C4-2B (cell line): ENCODE results near the gene LAMA5.

Experiments used
- H3K27ac ChIP-seq: fragments of 450-650 bp; 2 replicates; pipeline ENCODE4 v1.5.1; 2017
- CTCF ChIP-seq: fragments of 450-650 bp; conservative IDR thresholded peaks from 2 replicates; pipeline ENCODE4 v1.5.1; 2017; ENCODE audit warnings: mild to moderate bottlenecking
- ZFX ChIP-seq: fragments of 450-650 bp; IDR thresholded peaks from 2 replicates; pipeline ENCODE4 v1.6.1; 2017

LAMA5 gene

GRCh38 chr20:62333820-62334595, 33.1 kb downstream of the LAMA5 start:
- H3K27ac ChIP-seq = no peak overlapping the region
- TF ChIP-seq ZFX (no peak), CTCF (no peak)

GRCh38 chr20:62332989-62333819, 33.9 kb downstream of the LAMA5 start:
- TF ChIP-seq ZFX (no peak), CTCF (no peak)
- H3K27ac ChIP-seq = no peak overlapping the region

GRCh38 chr20:62332421-62332820, 34.7 kb downstream of the LAMA5 start:
- H3K27ac ChIP-seq = no peak overlapping the region
- no peak for TF ChIP-seq ZFX
- TF ChIP-seq CTCF = no peak

- no peak overlapping the region for H3K27ac ChIP-seq
- no peak for TF ChIP-seq CTCF
- no peak for TF ChIP-seq ZFX
Measured at GRCh38 chr20:62331347-62331746, 35.8 kb downstream of the LAMA5 start.

GRCh38 chr20:62330576-62331317, 36.4 kb downstream of the LAMA5 start:
- TF ChIP-seq CTCF = no peak
- TF ChIP-seq ZFX = no peak
- H3K27ac ChIP-seq = no peak overlapping the region

- no peak overlapping the region for H3K27ac ChIP-seq
- no peak for TF ChIP-seq CTCF
- TF ChIP-seq ZFX = no peak
Measured at GRCh38 chr20:62329389-62330377, 37.4 kb downstream of the LAMA5 start.
